ENCODE data around the gene ITPR1. TPM values are rescaled to one million over a fixed set of nuclear protein-coding genes. Genes with fewer than 3 reads are reported as not detected.

Gene ITPR1
- total RNA-seq, 1 experiment from 2014 or later, result 13.8 TPM

GRCh38 chr3:4709341-4709740, 216.2 kb downstream of the ITPR1 start:
- in situ Hi-C loops (cut with HindIII; ENCODE audit: low pct_unique_long_range_greater_than_20kb, low sequenced_read_pairs), result no loop called here

GRCh38 chr3:4710191-4710590, 217.0 kb downstream of the ITPR1 start:
- in situ Hi-C loops (cut with HindIII; ENCODE audit: low pct_unique_long_range_greater_than_20kb, low sequenced_read_pairs), result no loop called here
- DNase-seq (ENCODE audit: low read depth), result no peak

More at GRCh38 chr3:4709341-4709740, 216.2 kb downstream of the ITPR1 start:
- no peak for DNase-seq (ENCODE audit: low read depth)

GRCh38 chr3:4711680-4711992, 218.5 kb downstream of the ITPR1 start:
- no peak for DNase-seq (ENCODE audit: low read depth)
- in situ Hi-C loops (cut with HindIII; ENCODE audit: low pct_unique_long_range_greater_than_20kb, low sequenced_read_pairs), result no loop called here

GRCh38 chr3:4712109-4712508, 219.0 kb downstream of the ITPR1 start:
- in situ Hi-C loops (cut with HindIII; ENCODE audit: low pct_unique_long_range_greater_than_20kb, low sequenced_read_pairs), result no loop called here
- no peak for DNase-seq (ENCODE audit: low read depth)

- no peak for DNase-seq (ENCODE audit: low read depth)
- in situ Hi-C loops (cut with HindIII; ENCODE audit: low pct_unique_long_range_greater_than_20kb, low sequenced_read_pairs), result no loop called here
Observed at GRCh38 chr3:4714045-4714444, 220.9 kb downstream of the ITPR1 start.

- DNase-seq (ENCODE audit: low read depth), result no peak
- in situ Hi-C loops (cut with HindIII; ENCODE audit: low pct_unique_long_range_greater_than_20kb, low sequenced_read_pairs), result no loop called here
Observed at GRCh38 chr3:4716266-4716665, 223.1 kb downstream of the ITPR1 start.

GRCh38 chr3:4716706-4717362, 223.7 kb downstream of the ITPR1 start:
- in situ Hi-C loops (cut with HindIII; ENCODE audit: low pct_unique_long_range_greater_than_20kb, low sequenced_read_pairs), result no loop called here
- DNase-seq (ENCODE audit: low read depth), result no peak

GRCh38 chr3:4717363-4717740, 224.2 kb downstream of the ITPR1 start:
- DNase-seq (ENCODE audit: low read depth), result no peak
- in situ Hi-C loops (cut with HindIII; ENCODE audit: low pct_unique_long_range_greater_than_20kb, low sequenced_read_pairs), result no loop called here

GRCh38 chr3:4718179-4718736, 225.1 kb downstream of the ITPR1 start:
- in situ Hi-C loops (cut with HindIII; ENCODE audit: low pct_unique_long_range_greater_than_20kb, low sequenced_read_pairs), result no loop called here
- no peak for DNase-seq (ENCODE audit: low read depth)

- in situ Hi-C loops (cut with HindIII; ENCODE audit: low pct_unique_long_range_greater_than_20kb, low sequenced_read_pairs), result no loop called here
Observed at GRCh38 chr3:4719046-4719501, 225.9 kb downstream of the ITPR1 start.

GRCh38 chr3:4720316-4721075, 227.3 kb downstream of the ITPR1 start:
- DNase-seq (ENCODE audit: low read depth), result peak; percentile 58
- in situ Hi-C loops (cut with HindIII; ENCODE audit: low pct_unique_long_range_greater_than_20kb, low sequenced_read_pairs), result no loop called here

More at GRCh38 chr3:4719046-4719501, 225.9 kb downstream of the ITPR1 start:
- DNase-seq (ENCODE audit: low read depth), result no peak

GRCh38 chr3:4721511-4721911, 228.4 kb downstream of the ITPR1 start:
- no peak for DNase-seq (ENCODE audit: low read depth)
- in situ Hi-C loops (cut with HindIII; ENCODE audit: low pct_unique_long_range_greater_than_20kb, low sequenced_read_pairs), result no loop called here

GRCh38 chr3:4722103-4722502, 229.0 kb downstream of the ITPR1 start:
- peak; percentile 71 for DNase-seq (ENCODE audit: low read depth)
- in situ Hi-C loops (cut with HindIII; ENCODE audit: low pct_unique_long_range_greater_than_20kb, low sequenced_read_pairs), result no loop called here

- no peak for DNase-seq (ENCODE audit: low read depth)
- in situ Hi-C loops (cut with HindIII; ENCODE audit: low pct_unique_long_range_greater_than_20kb, low sequenced_read_pairs), result no loop called here
Observed at GRCh38 chr3:4724051-4724629, 231.0 kb downstream of the ITPR1 start.

- no peak for DNase-seq (ENCODE audit: low read depth)
- in situ Hi-C loops (cut with HindIII; ENCODE audit: low pct_unique_long_range_greater_than_20kb, low sequenced_read_pairs), result no loop called here
Observed at GRCh38 chr3:4726549-4726948, 233.4 kb downstream of the ITPR1 start.

GRCh38 chr3:4729061-4729973, 236.2 kb downstream of the ITPR1 start:
- in situ Hi-C loops (cut with HindIII; ENCODE audit: low pct_unique_long_range_greater_than_20kb, low sequenced_read_pairs), result no loop called here
- no peak for DNase-seq (ENCODE audit: low read depth)

- DNase-seq (ENCODE audit: low read depth), result no peak
- in situ Hi-C loops (cut with HindIII; ENCODE audit: low pct_unique_long_range_greater_than_20kb, low sequenced_read_pairs), result loop anchor here (10.0 kb wide), 1 partner anchor 244 kb away; the partner anchor contains the start of gene BHLHE40
Observed at GRCh38 chr3:4730719-4731118, 237.6 kb downstream of the ITPR1 start.

- in situ Hi-C loops (cut with HindIII; ENCODE audit: low pct_unique_long_range_greater_than_20kb, low sequenced_read_pairs), result loop anchor here (10.0 kb wide), 1 partner anchor 243 kb away; the partner anchor contains the start of gene BHLHE40
- DNase-seq (ENCODE audit: low read depth), result no peak
Observed at GRCh38 chr3:4731543-4732111, 238.5 kb downstream of the ITPR1 start.

Data from Caki2 (cell line).